Skeletal muscle tissue (tissue), 4 donors: ENCODE results near the gene SBF1. TPM values are rescaled to one million over a fixed set of nuclear protein-coding genes. Genes with fewer than 3 reads are reported as not detected.
A peak's percentile ranks its signal among the peaks of the same experiment; 100 is the strongest.

Experiments
- H3K27ac ChIP-seq: one replicate; pipeline ENCODE4 v1.7.0; 2013; ENCODE audit warnings: mild to moderate bottlenecking, low read depth, low read length, inconsistent platforms
- H3K27me3 ChIP-seq, 3 donors: one replicate each; pipeline ENCODE4 v1.7.0; 2013; ENCODE audit warnings: low read length in 3 of 3; ENCODE audit not compliant: control insufficient read depth in 3 of 3, insufficient read depth in 3 of 3
- H3K36me3 ChIP-seq, 3 donors: one replicate each; pipeline ENCODE4 v1.7.0; 2013; ENCODE audit warnings: low read length in 3 of 3; ENCODE audit not compliant: control insufficient read depth in 3 of 3, insufficient read depth in 3 of 3
- H3K4me1 ChIP-seq, 3 donors: one replicate each; pipeline ENCODE4 v1.7.0; 2013; ENCODE audit warnings: low read length in 3 of 3, mild to moderate bottlenecking in 3 of 3; ENCODE audit not compliant: control insufficient read depth in 3 of 3, insufficient read depth in 3 of 3
- H3K4me3 ChIP-seq, 3 donors: one replicate each; pipeline ENCODE4 v1.7.0; 2013; ENCODE audit warnings: low read length in 3 of 3
- H3K9ac ChIP-seq, 3 donors: one replicate each; pipeline ENCODE4 v1.7.0; 2013; ENCODE audit warnings: low read length in 3 of 3, mild to moderate bottlenecking in 3 of 3, moderate library complexity in 2 of 3, low read depth in 1 of 3
- H3K9me3 ChIP-seq, 3 donors: one replicate each; pipeline ENCODE4 v1.7.0; 2013; ENCODE audit warnings: low read length in 3 of 3; ENCODE audit not compliant: control insufficient read depth in 3 of 3
- total RNA-seq: library from RNA; depleted of rRNA; stranded (reverse); fragments of >200 nt; gene quantifications from one replicate; pipeline ENCODE4 v1.2.3, GENCODE V29; 2014
- donor health status: Osteomylitis.

The SBF1 gene, protein sequence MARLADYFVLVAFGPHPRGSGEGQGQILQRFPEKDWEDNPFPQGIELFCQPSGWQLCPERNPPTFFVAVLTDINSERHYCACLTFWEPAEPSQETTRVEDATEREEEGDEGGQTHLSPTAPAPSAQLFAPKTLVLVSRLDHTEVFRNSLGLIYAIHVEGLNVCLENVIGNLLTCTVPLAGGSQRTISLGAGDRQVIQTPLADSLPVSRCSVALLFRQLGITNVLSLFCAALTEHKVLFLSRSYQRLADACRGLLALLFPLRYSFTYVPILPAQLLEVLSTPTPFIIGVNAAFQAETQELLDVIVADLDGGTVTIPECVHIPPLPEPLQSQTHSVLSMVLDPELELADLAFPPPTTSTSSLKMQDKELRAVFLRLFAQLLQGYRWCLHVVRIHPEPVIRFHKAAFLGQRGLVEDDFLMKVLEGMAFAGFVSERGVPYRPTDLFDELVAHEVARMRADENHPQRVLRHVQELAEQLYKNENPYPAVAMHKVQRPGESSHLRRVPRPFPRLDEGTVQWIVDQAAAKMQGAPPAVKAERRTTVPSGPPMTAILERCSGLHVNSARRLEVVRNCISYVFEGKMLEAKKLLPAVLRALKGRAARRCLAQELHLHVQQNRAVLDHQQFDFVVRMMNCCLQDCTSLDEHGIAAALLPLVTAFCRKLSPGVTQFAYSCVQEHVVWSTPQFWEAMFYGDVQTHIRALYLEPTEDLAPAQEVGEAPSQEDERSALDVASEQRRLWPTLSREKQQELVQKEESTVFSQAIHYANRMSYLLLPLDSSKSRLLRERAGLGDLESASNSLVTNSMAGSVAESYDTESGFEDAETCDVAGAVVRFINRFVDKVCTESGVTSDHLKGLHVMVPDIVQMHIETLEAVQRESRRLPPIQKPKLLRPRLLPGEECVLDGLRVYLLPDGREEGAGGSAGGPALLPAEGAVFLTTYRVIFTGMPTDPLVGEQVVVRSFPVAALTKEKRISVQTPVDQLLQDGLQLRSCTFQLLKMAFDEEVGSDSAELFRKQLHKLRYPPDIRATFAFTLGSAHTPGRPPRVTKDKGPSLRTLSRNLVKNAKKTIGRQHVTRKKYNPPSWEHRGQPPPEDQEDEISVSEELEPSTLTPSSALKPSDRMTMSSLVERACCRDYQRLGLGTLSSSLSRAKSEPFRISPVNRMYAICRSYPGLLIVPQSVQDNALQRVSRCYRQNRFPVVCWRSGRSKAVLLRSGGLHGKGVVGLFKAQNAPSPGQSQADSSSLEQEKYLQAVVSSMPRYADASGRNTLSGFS (N-terminal part only)
- total RNA-seq = 30.8 TPM

DNA sequence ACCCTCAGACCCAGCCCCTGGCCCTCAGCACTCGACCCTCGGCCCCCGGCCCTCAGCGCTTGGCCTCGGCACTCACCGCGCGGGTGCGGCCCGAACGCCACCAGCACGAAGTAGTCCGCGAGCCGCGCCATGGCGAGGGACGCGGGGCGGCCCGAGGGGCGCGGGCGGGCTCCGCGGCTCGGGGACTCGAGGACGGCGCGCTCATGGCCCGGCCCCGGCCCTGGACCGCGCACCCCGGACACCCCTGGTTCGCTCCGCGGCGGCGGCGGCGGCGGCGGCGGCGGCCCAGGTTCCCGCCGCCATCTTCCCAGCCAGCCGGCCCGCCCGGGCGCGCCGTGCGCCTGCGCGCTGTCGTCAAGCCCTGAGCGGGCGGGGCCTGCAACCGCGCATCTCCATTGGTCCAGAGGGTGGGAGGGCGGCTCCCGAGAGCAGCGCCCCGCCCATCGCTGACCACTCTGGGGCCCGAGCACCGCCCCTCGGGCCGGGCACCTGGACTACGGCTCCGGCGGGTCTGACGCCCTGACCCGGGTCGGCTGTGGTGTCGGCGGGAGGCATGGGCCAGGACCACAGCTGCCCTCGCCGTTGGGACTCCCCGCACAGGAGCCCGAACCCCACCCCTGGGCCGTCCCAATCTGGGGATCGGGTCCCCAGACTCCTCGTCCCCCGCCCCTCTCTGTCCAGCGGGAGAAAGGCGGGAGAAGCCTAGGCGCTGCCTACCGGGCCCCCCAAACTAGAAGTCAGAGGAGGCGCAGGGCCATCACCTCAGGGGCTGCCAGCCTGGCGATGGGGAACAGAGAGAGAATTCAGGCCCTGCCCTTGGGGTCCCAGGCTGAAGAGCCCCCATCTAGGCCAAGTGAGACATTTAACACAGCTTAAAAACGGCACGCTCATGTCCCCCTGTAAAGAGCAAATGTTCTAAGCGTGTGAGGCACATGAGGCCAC, at the start of gene SBF1:
SBF1 (minus strand) TSS at position 326 of the 942 bp plus-strand sequence; CDS start at position 131, 195 bp downstream.
- H3K9me3 ChIP-seq = no peaks in the 10 kb centered on the region
- peak within 1 kb of the TSS; percentile 78 to 80 (median 78) for H3K4me3 ChIP-seq
- peak within 1 kb of the TSS; percentile 73 to 85 (median 81) for H3K9ac ChIP-seq
- peak within 1 kb of the TSS; percentile 58 for H3K27ac ChIP-seq
- H3K4me1 ChIP-seq = peaks cover 43 to 48% (median 46%) of the 10 kb centered on the region in 3 donors
- H3K27me3 ChIP-seq = peaks cover 4 to 7% (median 6%) of the 10 kb centered on the region in 3 donors
- no peaks in the 10 kb centered on the region for H3K36me3 ChIP-seq

GRCh38 chr22:50523806-50524675, 49.2 kb upstream of the SBF1 start:
- H3K27me3 ChIP-seq = peaks cover under 1 to 18% (median 2%) of the 10 kb centered on the region in 3 donors
- H3K4me3 ChIP-seq = peak overlapping the region; percentile 74 to 84 (median 83)
- H3K4me1 ChIP-seq = peaks cover 16 to 44% (median 30%) of the 10 kb centered on the region in 3 donors
- no peak overlapping the region for H3K27ac ChIP-seq
- H3K9ac ChIP-seq = peak overlapping the region in 2 of 3 donors; percentile 79 to 88
- no peaks in the 10 kb centered on the region for H3K9me3 ChIP-seq
- peaks cover 31 to 35% (median 33%) of the 10 kb centered on the region in 3 donors for H3K36me3 ChIP-seq

GRCh38 chr22:50523458-50523805, 48.6 kb upstream of the SBF1 start:
- peaks cover 37 to 41% (median 38%) of the 10 kb centered on the region in 3 donors for H3K36me3 ChIP-seq
- H3K9me3 ChIP-seq = no peaks in the 10 kb centered on the region
- no peak overlapping the region for H3K27ac ChIP-seq
- H3K27me3 ChIP-seq = peaks cover 0 to 12% (median 0%) of the 10 kb centered on the region in 3 donors
- H3K9ac ChIP-seq = no peak overlapping the region
- H3K4me1 ChIP-seq = peaks cover 16 to 38% (median 25%) of the 10 kb centered on the region in 3 donors
- H3K4me3 ChIP-seq = no peak overlapping the region

GRCh38 chr22:50522806-50523438, 48.1 kb upstream of the SBF1 start:
- Histone ChIP-seq H3K27ac (no peak overlapping the region), H3K27me3 (peaks cover 0 to 7% (median 0%) of the 10 kb centered on the region in 3 donors), H3K9ac (no peak overlapping the region), H3K4me1 (peaks cover 16 to 33% (median 25%) of the 10 kb centered on the region in 3 donors), H3K4me3 (no peak overlapping the region), H3K9me3 (no peaks in the 10 kb centered on the region), H3K36me3 (peaks cover 40 to 46% (median 43%) of the 10 kb centered on the region in 3 donors)

GRCh38 chr22:50522208-50522805, 47.5 kb upstream of the SBF1 start:
- Histone ChIP-seq H3K27ac (no peak overlapping the region), H3K4me3 (no peak overlapping the region), H3K27me3 (peaks cover 0 to 7% (median 0%) of the 10 kb centered on the region in 3 donors), H3K4me1 (peaks cover 14 to 30% (median 21%) of the 10 kb centered on the region in 3 donors), H3K36me3 (peaks cover 46 to 52% (median 49%) of the 10 kb centered on the region in 3 donors), H3K9me3 (no peaks in the 10 kb centered on the region), H3K9ac (no peak overlapping the region)

- H3K4me1 ChIP-seq = peaks cover 11 to 24% (median 17%) of the 10 kb centered on the region in 3 donors
- H3K27me3 ChIP-seq = peaks cover 0 to 3% (median 0%) of the 10 kb centered on the region in 3 donors
- no peak overlapping the region for H3K27ac ChIP-seq
- H3K9ac ChIP-seq = no peak overlapping the region
- peaks cover 50 to 58% (median 54%) of the 10 kb centered on the region in 3 donors for H3K36me3 ChIP-seq
- no peak overlapping the region for H3K4me3 ChIP-seq
- no peaks in the 10 kb centered on the region for H3K9me3 ChIP-seq
Observed at GRCh38 chr22:50521710-50522109, 46.9 kb upstream of the SBF1 start.

GRCh38 chr22:50520826-50521453, 46.1 kb upstream of the SBF1 start:
- no peaks in the 10 kb centered on the region for H3K27me3 ChIP-seq
- no peaks in the 10 kb centered on the region for H3K9me3 ChIP-seq
- H3K9ac ChIP-seq = peak overlapping the region in 1 of 3 donors; percentile 16
- H3K27ac ChIP-seq = no peak overlapping the region
- H3K4me3 ChIP-seq = no peak overlapping the region
- peaks cover 57 to 61% (median 60%) of the 10 kb centered on the region in 3 donors for H3K36me3 ChIP-seq
- peaks cover 11 to 16% (median 14%) of the 10 kb centered on the region in 3 donors for H3K4me1 ChIP-seq
